RPMI8226 (cell line): ENCODE data around the gene GHITM.
A peak's percentile ranks its signal among the peaks of the same experiment; 100 is the strongest.
"Not testable (repeated sequence)": the region's sequence is repeated elsewhere in the genome, so short reads cannot be mapped to it uniquely, and the experiment has no call there.

Experiments used
- DNase-seq: peaks from one replicate; pipeline ENCODE4 v3.0.0-alpha.2; 2015

The GHITM gene

DNA sequence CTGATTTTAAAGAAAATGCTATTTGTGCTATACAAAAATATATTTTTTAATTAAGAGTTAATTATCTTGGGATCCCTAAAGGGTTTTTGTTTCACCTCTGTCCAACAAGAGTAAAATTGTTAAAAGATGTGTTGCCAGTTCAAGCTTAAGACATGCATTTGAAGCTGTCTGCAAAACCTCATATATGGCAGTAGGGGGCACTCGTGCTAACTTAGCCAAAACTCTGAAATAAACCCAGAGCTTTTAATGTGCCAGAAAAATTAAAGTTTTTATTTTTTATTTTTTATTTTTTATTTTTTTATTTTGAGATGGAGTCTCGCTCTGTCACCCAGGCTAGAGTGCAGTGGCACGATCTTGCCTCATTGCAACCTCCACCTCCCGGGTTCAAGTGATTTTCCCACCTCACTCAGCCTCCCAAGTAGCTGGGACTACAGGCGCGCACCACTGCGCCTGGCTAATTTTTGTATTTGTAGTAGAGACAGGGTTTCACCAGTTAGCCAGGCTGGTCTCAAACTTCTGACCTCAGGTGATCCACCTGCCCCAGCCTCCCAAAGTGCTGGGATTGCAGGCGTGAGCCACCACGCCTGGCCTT, 8.8 kb downstream of the GHITM start:
- peak; percentile 49 for DNase-seq

DNA sequence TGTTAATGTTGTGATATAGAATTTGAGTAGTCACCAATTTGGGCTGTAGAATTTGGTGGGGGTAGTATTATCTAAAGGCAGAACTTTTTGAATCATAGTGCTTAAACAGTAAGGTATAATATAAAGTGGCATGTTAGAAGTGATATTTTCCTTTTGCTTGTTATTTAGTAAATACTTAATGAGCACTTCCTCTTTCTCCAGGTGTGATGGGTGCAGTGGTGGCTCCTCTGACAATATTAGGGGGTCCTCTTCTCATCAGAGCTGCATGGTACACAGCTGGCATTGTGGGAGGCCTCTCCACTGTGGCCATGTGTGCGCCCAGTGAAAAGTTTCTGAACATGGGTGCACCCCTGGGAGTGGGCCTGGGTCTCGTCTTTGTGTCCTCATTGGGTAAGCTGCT, 10.5 kb downstream of the GHITM start:
- no peak for DNase-seq

DNA sequence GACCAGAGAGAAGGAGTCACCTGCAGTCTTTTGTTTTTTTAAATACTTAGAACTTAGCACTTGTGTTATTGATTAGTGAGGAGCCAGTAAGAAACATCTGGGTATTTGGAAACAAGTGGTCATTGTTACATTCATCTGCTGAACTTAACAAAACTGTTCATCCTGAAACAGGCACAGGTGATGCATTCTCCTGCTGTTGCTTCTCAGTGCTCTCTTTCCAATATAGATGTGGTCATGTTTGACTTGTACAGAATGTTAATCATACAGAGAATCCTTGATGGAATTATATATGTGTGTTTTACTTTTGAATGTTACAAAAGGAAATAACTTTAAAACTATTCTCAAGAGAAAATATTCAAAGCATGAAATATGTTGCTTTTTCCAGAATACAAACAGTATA, 13.5 kb downstream of the GHITM start:
- DNase-seq, result no peak

DNA sequence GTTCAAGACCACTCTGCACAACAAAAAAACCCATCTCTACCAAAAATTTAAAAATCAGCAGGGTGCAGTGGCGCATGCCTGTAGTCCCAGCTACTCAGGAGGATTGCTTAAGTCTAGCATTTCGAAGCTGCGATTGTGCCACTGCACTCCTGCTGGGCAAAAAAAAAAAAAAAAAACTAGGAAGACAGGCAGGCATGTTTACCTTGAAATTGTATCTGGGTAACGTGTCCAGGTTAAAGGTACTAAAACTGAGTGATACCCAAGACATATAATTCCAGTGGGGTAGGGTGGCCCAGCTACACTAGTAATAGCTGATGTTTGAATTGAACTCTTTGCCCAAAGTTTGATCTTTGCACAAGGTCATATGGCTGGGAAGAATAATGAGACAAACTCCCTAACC, 16.2 kb downstream of the GHITM start:
- DNase-seq, result no peak

DNA sequence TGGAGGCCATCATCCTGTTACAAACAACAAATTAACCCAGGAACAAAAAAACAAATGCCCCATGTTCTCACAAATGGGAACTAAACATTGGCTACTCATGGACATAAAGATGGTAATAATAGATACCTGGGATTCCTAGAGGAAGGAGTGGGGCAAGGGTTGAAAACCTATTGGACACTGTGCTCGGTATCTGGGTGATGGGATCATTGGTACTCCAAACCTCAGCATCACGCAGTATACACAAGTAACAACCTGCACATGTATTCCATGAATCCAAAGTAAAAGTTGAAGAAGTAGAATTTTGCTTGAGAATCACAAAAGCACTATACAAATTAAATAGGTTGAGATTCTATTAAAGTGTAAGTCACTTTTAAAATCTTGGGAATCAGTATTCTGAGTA, 16.7 kb downstream of the GHITM start:
- no peak for DNase-seq

DNA sequence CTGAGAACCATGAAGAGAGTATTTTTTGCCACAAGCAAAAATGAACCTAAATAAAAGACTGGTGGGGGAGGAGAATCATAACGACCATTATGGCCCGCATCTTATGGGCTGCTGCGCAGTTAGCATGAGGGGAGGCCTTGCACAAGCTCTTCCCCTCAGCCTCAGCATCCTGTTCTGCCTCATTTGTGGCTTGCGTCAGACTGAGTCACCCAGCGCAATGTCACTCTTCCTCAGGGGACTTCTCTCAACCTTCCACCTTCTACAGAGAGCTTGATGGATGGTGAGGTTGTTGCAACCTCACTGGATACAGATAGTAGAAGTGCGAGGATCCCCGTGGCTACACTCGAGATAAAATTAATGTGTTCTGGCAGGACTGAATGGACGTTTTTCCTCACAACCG, 17.5 kb downstream of the GHITM start:
- no peak for DNase-seq

DNA sequence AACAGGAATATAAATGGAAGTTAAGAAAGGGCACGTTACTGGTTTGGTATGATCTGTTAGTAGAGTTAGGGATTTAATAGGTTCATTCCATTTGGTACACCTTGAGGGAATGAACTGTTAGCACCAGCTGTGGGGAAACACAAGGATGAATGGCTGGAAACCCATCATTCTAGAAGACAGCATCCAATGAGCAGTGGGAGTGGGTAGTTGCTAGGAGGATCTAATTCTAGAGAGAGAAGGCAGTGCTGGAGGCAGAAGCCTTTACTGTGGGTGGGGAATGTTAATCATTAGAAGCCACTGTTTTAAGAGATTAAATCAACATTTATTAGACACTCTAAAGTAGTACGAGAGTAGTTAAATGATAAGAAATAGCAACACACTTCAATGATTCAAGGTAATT, 18.8 kb downstream of the GHITM start:
- DNase-seq, result no peak

DNA sequence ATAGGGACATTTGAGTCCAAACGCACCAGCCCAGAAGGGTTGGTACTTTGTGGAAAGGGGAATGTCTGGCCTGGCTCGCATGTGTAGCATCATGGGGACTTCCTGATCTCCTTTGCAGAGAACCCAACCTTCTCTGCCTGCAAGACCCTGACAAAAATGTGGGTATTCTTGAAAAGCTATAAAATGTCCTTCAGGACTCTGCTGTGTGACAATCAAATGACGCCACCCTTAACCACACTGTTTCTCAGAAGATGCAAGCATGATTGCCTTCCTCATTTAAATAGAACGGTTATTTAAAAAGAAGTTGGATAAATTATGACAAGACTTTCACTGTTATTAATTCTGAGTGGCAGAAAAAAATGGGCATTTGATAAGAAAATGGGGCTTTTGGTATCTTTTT, 19.2 kb downstream of the GHITM start:
- DNase-seq, result no peak

DNA sequence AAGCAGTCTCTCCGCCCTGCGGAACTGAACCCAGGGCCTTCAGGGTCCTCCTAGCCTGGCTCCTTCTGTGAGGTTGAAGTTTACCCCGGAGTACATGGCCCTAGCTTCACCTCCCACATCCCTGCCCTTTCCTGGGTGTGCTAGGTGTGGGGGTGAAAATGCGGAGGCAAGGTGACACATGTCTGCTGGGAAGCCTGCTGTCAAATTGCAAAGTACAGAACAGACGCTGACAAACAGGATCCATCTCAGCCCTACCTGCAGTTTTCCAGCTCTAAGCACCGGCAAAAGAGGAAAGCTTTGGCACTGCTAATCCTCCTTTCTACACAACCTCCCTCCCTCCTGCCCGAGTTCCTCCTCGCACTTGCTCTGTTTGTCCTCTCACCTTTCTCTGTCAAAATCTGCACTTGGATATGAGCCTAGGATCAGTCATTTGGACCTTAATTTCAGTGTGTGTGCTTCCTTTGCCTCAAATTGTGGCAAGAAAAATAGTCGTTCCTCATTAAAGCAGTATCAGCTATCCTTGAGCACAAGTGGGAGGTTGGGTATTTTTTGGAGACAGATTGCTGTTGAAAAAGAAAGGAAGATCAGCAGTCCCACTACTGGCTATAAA, 19.9 kb downstream of the GHITM start:
- DNase-seq, result no peak

DNA sequence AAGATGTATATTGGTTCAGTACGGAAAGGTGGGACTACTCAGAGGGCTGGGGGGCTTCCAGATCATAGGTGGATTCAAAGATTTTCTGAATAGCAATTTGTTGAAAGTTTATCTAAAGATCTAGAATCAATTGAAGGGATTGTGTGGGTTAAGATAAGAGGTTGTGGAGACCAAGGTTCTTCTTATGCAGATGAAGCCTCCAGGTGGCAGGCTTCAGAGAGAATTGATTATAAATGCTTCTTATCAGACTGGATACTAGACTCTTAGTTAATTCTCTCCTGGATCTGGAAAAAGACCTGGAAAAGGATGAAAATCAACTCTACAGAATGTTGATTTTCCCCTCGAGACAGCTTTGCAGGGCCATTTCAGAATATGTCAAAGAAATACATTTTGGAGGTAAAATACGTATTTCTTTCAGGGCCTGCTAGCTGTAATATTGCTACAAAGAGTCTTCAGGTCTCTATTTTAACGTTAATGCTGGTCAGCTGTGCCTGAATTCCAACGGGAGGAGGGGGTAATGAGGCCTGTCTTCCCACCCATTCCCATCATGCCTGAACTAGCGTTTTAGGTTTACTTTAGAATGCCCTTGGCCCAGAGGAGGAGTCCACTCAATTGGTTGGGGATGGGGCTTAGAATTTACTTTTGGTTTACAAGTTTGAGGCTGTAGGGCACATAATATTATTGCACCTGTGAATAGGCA, 21.5 kb downstream of the GHITM start:
- DNase-seq, result no peak

DNA sequence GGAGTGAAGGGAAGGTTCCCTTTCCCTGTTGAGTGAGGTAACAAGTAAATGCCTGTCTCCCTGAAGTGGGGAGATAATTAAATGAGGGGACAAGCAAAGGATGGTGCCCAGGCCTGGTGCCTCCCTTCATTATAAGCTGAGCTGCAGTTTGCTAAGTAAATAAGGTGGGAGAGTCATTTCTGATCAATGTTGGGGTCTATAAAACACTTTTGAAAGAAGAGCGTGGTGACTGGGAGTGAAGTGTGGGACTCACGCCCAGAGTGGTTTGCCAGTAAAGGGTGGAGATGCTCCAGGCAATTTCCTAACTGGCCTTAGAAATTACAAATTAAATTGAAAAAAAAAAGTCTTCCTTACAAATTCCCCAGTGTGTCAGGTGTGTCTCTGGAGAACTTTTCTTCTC, 24.7 kb downstream of the GHITM start:
- no peak for DNase-seq

DNA sequence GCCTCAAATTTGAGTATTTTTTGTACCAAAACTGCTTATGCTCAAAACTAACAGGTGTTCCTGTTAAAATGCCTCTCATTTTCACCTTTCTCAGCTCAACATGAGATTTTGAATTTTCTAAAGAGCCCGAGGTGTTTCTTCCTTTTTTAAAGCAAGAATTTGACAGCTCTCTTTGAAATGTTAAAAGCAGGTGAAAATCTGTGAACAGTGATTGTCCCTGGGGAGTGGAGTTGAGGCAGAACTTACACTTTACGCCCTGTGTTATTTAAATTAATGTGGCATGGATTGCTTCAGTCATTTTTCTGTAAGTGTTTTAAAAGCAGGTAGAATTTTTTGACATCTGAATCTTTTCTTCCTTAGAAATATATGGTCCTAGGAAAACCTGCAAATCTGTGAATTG, 25.1 kb downstream of the GHITM start:
- no peak for DNase-seq

DNA sequence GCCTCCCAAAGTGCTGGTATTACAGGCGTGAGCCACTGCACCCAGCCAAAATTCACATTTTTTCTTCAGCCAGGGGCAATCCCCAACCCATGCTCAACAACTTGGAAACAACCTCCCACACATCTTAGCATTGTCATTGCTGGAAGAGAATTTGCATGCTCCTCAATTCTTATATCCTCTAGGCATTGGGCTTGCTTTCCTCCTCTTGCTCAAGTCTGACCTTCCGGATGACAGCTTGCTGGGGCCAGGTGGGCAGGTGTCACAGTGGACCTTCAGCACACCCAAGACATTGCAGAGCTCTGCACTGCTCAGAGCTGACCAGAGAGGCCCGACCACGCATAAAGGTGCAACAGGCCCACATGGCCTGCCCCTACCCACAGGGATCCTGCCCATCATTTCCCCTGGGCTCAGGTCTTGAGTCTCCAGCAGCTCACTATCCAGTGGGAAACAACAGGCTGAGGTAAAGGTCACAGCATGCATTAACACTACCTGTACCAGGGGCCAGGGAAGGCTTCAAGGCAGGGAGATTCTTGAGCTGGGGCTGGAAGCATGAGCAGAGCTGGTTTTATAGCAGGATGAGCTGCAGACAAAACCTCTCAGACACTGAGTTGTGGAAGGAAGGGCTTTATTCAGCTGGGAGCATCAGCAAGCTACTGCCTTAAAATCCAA, 27.4 kb downstream of the GHITM start:
- DNase-seq, result no peak

DNA sequence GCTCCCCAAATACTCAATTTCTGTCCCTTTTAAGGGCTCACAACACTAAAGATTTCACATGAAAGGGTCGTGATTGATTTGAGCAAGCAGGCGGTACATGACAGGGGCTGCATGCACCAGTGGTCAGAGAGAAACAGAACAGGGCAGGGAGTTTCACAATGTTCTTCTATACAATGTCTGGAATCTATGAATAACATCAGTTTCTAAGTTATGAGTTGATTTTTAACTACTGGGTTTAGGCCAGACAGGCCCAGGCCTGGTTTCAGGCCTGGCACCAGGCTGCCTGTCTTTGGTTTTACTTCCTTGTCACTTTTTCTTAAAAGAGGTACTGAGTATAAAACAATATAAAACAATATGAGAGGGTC, 28.0 kb downstream of the GHITM start:
- DNase-seq, result not testable (repeated sequence)

DNA sequence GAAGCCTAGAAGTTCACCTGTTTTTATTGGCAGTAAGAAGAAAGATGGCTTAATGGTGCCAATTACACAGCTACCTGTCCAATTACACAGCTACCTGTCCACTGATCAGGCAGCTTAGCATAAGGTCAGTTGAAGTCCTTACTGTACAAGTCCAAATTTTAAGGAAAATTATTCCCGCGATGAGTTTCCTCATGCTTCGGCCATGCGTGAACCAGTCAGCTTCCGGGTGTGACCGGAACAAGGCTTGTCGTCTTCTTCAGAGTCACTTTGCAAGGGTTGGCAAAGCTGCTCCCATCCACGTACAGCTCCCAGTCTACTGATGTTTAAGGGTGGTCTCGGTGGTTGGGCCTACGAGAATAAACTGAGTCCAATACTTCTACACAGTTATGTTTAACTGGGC, 29.1 kb downstream of the GHITM start:
- not testable (repeated sequence) for DNase-seq

DNA sequence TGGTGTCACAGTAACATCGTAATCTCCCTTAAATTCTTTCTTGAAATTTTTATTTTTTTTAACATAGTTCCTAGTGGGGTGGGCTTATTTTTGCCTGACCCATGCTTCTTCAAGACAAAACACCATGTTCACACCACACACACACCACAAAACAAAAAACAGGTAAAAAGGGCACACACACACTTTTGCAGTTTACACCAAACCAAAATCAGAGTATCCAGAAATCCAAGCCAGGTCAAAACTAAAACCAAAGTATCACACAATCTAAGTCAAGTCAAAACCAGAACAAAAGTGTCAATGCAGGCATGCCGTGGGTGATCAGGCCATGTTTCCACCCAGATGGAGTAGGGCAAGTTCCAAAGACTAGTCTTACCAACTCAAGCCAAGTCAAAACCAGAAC, 31.9 kb downstream of the GHITM start:
- DNase-seq, result not testable (repeated sequence)

DNA sequence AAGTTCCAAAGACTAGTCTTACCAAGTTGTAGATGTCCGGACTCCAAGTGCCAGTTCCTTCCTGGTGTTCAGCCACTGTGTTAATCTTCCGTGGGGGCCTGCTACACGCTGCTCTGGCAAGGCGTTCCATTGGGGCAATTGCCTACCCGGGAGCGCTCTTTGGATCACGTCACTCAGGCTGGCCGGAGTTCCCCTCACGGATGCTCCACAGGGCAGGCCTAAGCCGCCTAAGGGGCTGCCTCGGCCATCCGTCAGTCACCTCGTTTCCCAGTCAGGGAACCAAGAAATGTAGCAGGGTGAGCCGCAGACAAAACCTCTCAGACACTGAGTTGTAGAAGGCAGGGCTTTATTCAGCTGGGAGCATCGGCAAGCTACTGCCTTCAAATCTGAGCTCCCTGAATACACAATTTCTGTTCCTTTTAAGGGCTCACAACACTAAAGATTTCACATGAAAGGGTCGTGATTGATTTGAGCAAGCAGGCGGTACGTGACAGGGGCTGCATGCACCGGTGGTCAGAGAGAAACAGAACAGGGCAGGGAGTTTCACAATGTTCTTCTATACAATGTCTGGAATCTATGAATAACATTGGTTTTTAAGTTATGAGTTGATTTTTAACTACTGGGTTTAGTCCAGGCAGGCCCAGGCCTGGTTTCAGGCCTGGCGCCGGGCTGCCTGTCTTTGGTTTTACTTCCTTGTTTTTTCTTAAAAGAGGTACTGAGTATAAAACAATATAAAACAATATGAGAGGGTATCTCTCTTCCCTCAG, 32.6 kb downstream of the GHITM start:
- DNase-seq, result not testable (repeated sequence)

DNA sequence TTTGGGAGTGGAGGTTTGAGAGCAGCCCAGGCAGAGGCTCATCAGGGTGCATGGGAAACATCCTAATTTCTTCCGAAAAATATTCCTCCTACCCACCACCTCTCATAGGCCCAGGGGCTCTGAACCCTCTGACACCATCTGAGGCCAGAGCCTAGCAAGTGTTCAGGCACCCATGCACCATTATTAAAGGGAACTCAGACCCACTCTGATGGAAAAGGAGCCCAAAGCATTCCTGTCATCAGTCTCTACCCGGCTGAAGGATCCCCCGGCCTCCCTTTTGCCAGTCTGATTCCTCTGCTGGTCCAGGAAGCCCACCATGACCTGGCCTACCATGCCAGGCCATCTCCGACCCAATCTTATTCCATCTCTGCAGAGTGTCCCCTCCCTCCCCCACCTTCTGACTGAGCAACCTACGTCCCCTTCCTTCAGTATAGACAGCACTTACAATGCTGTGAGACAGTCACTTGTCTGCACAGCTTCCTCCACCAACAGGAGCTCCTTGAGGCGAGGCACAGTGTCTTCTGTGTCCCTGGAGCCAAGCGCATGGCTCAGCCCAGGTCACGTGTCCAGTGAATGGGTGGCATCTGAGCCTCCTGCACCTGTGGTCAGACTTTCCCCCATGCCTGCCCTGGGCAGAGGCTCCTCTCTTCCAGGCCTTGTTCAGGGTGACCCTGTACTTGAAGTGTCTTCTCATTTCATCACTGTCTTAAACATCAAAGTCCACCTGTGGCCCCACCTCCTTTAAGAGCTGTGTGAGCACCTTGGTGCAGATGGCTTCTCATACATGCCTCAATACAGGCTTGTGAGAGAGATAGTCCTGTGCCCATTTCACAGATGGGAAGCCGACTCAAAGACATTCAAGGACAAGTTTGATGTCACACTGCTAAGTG, 33.4 kb downstream of the GHITM start:
- DNase-seq, result no peak

DNA sequence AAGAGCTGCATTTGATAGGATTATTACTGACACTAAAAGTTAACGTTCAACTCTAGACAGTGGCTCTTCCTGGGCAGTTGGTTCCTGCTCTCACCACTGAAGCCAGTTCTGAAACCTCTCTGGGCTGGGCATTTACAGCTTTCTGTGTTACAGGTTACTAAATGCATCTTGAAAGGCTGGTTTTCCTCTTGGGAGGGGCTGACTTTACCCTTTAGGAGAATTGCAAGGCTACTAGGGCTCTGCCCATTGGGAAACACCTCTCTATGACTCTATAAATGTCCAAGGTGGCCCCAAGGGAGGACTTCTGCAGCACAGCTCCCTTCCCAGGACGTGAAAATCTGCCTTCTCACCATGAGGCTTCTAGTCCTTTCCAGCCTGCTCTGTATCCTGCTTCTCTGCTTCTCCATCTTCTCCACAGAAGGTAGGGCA, 34.2 kb downstream of the GHITM start, which contains the start of gene GPR15LG:
Gene GPR15LG (plus strand): TSS at position 301 of the 429 bp plus-strand sequence. CDS start 51 bp downstream, at position 352.
- DNase-seq, result no peak

DNA sequence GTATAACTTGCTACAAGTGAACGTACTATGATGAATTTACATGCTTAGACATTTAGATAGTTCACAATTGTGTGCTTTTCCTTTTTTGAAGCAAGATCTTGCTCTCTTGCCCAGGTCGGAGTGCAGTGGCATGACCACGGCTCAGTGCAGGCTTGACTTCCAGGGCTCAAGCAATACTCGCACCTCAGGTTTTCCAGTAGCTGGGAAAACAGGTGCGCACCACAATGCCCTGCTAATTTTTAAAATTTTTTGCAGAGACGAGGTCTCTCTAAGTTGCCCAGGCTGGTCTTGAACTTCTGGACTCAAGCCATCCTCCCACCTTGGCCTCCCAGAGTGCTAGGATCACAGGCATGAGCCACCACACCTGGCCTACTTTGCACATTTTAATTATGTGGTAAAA, 36.1 kb downstream of the GHITM start:
- DNase-seq, result no peak

DNA sequence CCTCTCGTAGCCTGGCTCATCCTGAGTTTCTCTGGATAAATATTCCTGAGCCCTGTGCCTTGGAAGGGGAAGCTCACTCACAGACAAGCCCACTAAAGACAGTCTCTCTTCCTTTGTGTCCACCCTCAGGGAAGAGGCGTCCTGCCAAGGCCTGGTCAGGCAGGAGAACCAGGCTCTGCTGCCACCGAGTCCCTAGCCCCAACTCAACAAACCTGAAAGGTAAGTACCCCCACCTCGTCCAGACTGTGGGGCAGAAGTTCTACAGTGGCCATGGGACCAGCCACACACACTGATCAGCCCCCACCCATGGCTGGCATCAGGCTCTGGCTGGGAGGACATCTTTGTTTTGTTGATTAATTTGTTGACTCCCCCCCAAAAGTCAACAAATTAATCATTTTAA, 37.0 kb downstream of the GHITM start:
- no peak for DNase-seq

DNA sequence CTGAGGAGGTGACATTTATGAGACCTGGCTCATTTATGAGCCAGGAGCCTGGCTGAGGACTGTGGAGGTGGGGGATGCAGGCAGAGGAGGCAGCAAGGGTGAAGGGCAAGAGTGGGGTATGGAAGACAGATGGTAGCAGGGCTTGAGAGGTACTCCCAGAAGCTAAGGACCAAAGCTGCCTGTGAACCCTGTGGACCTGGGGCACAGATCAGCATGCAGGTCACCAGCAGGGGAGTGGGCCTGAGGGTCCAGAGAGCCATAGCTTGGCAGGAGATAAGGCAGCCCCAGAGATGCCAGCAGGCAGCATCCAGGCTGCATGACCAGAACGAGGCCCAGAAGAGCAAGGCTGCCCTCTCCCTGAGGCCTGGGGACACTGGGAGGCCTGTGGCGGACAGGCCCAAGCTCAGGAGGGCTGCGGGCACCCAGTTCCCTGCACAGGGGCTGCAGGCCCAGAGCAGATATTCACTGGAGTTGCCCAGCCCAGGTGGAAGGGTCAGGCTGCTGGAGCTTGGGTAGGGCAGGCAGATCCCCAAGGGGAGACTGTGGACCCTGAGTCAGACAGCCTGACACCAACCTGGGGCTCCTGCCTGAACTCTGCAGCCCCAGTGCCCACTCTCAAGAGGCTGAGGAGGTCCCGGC, 37.6 kb downstream of the GHITM start:
- DNase-seq, result no peak
